A549 (cell line): Measurements from ENCODE around the gene THRA. TPM values are rescaled to one million over a fixed set of nuclear protein-coding genes. Genes with fewer than 3 reads are reported as not detected.
A peak's percentile ranks its signal among the peaks of the same experiment; 100 is the strongest.

ENCODE experiments used
- ATAC-seq, 2 experiments: fragments of 200-7000 bp in 1 of 2; fragments of >200 bp in 1 of 2; cut with Nextera tagmentation in 1 of 2; cut with Tn5 transposase in 1 of 2; 3 replicates each; pipeline versions ENCODE4 v1.8.0 to v1.9.1; 2018 to 2020; ENCODE audit warnings: mild to moderate bottlenecking in 1 of 2, moderate library complexity in 1 of 2
- CTCF ChIA-PET: fragments of 300-600 bp; sonication (Branson Sonifier 250); formaldehyde crosslinking; extraction: SDS; loops from one replicate; lab custom pipeline; 2021; ENCODE audit warnings: antibody characterized with exemption, inconsistent platforms; lab: Yijun Ruan, JAX
- POLR2A ChIA-PET: fragments of 350-600 bp; formaldehyde crosslinking; extraction: SDS; loops from one replicate; lab custom pipeline; 2021; ENCODE audit warnings: antibody characterized with exemption, inconsistent platforms; lab: Yijun Ruan, JAX
- DNase-seq, 2 experiments: peaks; one replicate each; pipeline versions ENCODE4 v3.0.0 to v3.0.0-alpha.2; 2011 to 2016; ENCODE audit warnings: low read depth in 1 of 2, low spot score in 1 of 2
- FAIRE-seq: peaks from 2 replicates; lab custom pipeline; 2011; peaks lifted over from hg19 to GRCh38; lab: Jason Lieb, UNC
- H3K27ac ChIP-seq, 2 experiments: fragments of >200 bp; sonication (Bioruptor Twin); formaldehyde crosslinking; 3 replicates each; pipeline ENCODE4 v1.5.1; 2016 to 2017
- H3K4me1 ChIP-seq: fragments of >200 bp; sonication (Bioruptor Twin); formaldehyde crosslinking; 3 replicates; pipeline ENCODE4 v1.6.1; 2016
- H3K4me2 ChIP-seq: fragments of >200 bp; sonication (Bioruptor Twin); formaldehyde crosslinking; 3 replicates; pipeline ENCODE4 v1.6.1; 2016
- H3K4me3 ChIP-seq: fragments of >200 bp; sonication (Bioruptor Twin); formaldehyde crosslinking; 3 replicates; pipeline ENCODE4 v1.5.1; 2016
- H3K9me3 ChIP-seq: fragments of >200 bp; sonication (Bioruptor Twin); formaldehyde crosslinking; 3 replicates; pipeline ENCODE4 v1.6.1; 2016
- BHLHE40 ChIP-seq: IDR thresholded peaks from 2 replicates; pipeline ENCODE4 v1.6.1; 2012; ENCODE audit warnings: low read depth, low read length, inconsistent platforms
- CEBPB ChIP-seq, 2 experiments: fragments of >200 bp in 1 of 2; sonication (Bioruptor Twin) in 1 of 2; formaldehyde crosslinking in 1 of 2; IDR thresholded peaks; 2 replicates each; pipeline ENCODE4 v1.6.1; 2012 to 2016
- CHD4 ChIP-seq: fragments of 200-600 bp; sonication (generic); IDR thresholded peaks from 2 replicates; pipeline ENCODE4 v1.6.1; 2016; ENCODE audit warnings: antibody characterized with exemption, mild to moderate bottlenecking, borderline replicate concordance
- EHMT2 ChIP-seq: fragments of 200-600 bp; sonication (generic); IDR thresholded peaks from 2 replicates; pipeline ENCODE4 v1.6.1; 2016; ENCODE audit warnings: antibody characterized with exemption, low read depth, mild to moderate bottlenecking, moderate library complexity
- EP300 ChIP-seq, 2 experiments: fragments of >200 bp; sonication (Bioruptor Twin); formaldehyde crosslinking; IDR thresholded peaks; 2 replicates in 1 of 2; 3 replicates in 1 of 2; pipeline ENCODE4 v1.6.1; 2016 to 2017
- FOSL2 ChIP-seq, 2 experiments: fragments of 450-650 bp in 1 of 2; fragments of >200 bp in 1 of 2; sonication (Bioruptor Twin) in 1 of 2; formaldehyde crosslinking; IDR thresholded peaks; 2 replicates each; pipeline versions ENCODE4 v1.5.0 to v1.6.1; 2016 to 2020; ENCODE audit warnings: mild to moderate bottlenecking in 1 of 2, moderate library complexity in 1 of 2
- FOXS1 ChIP-seq: fragments of 250-450 bp; sonication (Bioruptor Pico); IDR thresholded peaks from 2 replicates; pipeline ENCODE4 v1.5.0; 2020; ENCODE audit warnings: mild to moderate bottlenecking, moderate library complexity
- GATA3 ChIP-seq: IDR thresholded peaks from 2 replicates; pipeline ENCODE4 v1.6.1; 2012; ENCODE audit warnings: borderline replicate concordance
- HDAC2 ChIP-seq: fragments of 200-600 bp; sonication (generic); IDR thresholded peaks from 2 replicates; pipeline ENCODE4 v1.6.1; 2016
- HOXB13 ChIP-seq: fragments of 250-450 bp; sonication (Bioruptor Pico); IDR thresholded peaks from 2 replicates; pipeline ENCODE4 v1.5.0; 2020; ENCODE audit warnings: low read depth, mild to moderate bottlenecking, moderate library complexity
- JUN ChIP-seq, 2 experiments: fragments of >200 bp; sonication (Bioruptor Twin); formaldehyde crosslinking; IDR thresholded peaks; 2 replicates in 1 of 2; 3 replicates in 1 of 2; pipeline ENCODE4 v1.6.1; 2016 to 2017
- JUNB ChIP-seq: fragments of >200 bp; sonication (Bioruptor Twin); formaldehyde crosslinking; IDR thresholded peaks from 2 replicates; pipeline ENCODE4 v1.6.1; 2016
- KDM5A ChIP-seq: fragments of 200-600 bp; sonication (generic); IDR thresholded peaks from 2 replicates; pipeline ENCODE4 v1.6.1; 2016; ENCODE audit warnings: antibody characterized with exemption, mild to moderate bottlenecking
- MAFK ChIP-seq: fragments of 450-650 bp; IDR thresholded peaks from 2 replicates; pipeline ENCODE4 v1.6.1; 2014; ENCODE audit not compliant: partially characterized antibody
- MAZ ChIP-seq: fragments of 150-350 bp; IDR thresholded peaks from 2 replicates; pipeline ENCODE4 v1.6.1; 2014; ENCODE audit warnings: antibody characterized with exemption, low read depth, low read length, borderline replicate concordance
- MYC ChIP-seq: IDR thresholded peaks from 2 replicates; pipeline ENCODE4 v1.6.1; 2012; ENCODE audit warnings: mild to moderate bottlenecking, inconsistent platforms, low read length, improper control_type of control experiment, borderline replicate concordance
- NFE2L2 ChIP-seq: fragments of 150-350 bp; conservative IDR thresholded peaks from 2 replicates; pipeline ENCODE4 v1.6.1; 2014; ENCODE audit warnings: low read length
- NPAS2 ChIP-seq: fragments of 250-450 bp; sonication (Bioruptor Pico); IDR thresholded peaks from 2 replicates; pipeline ENCODE4 v1.8.0; 2022; ENCODE audit warnings: mild to moderate bottlenecking, moderate library complexity, borderline replicate concordance
- NR3C1 ChIP-seq: fragments of >200 bp; sonication (Bioruptor Twin); formaldehyde crosslinking; IDR thresholded peaks from 3 replicates; pipeline ENCODE4 v1.6.1; 2017
- PHF8 ChIP-seq: fragments of 200-600 bp; sonication (generic); IDR thresholded peaks from 2 replicates; pipeline ENCODE4 v1.6.1; 2016; ENCODE audit warnings: low read depth, mild to moderate bottlenecking, antibody characterized with exemption, moderate library complexity, borderline replicate concordance
- POLR2AphosphoS2 ChIP-seq: conservative IDR thresholded peaks from 2 replicates; pipeline ENCODE4 v1.6.1; 2012; ENCODE audit warnings: low read length, improper control_type of control experiment, inconsistent platforms
- RNF2 ChIP-seq: fragments of 200-600 bp; sonication (generic); IDR thresholded peaks from 2 replicates; pipeline ENCODE4 v1.6.1; 2016; ENCODE audit warnings: low read depth, mild to moderate bottlenecking, antibody characterized with exemption, moderate library complexity, borderline replicate concordance
- TP53 ChIP-seq: fragments of 250-450 bp; sonication (Bioruptor Pico); IDR thresholded peaks from 2 replicates; pipeline ENCODE4 v1.5.0; 2021; ENCODE audit warnings: mild to moderate bottlenecking, moderate library complexity
- ZC3H11A ChIP-seq: fragments of 450-650 bp; IDR thresholded peaks from 2 replicates; pipeline ENCODE4 v1.6.1; 2014; ENCODE audit warnings: antibody characterized with exemption, mild to moderate bottlenecking
- ZNF302 ChIP-seq: fragments of 250-450 bp; sonication (Bioruptor Pico); IDR thresholded peaks from 2 replicates; pipeline ENCODE4 v1.9.0; 2021; ENCODE audit warnings: inconsistent platforms, mild to moderate bottlenecking, moderate library complexity
- WGBS: methylation state at CpG from one replicate; pipeline ENCODE4 v1.1.6; 2017; ENCODE audit errors: missing lambda C conversion rate; 5-methylcytosine and 5-hydroxymethylcytosine counted together
- polyA plus RNA-seq, 4 experiments: library from polyadenylated mRNA; depleted of rRNA in 3 of 4; stranded (reverse); fragments of >200 nt; fragmentation: RNase III in 1 of 4; extraction: RNeasy Plus Mini Kit Qiagen cat#74134 plus additional on column Dnase treatment in 1 of 4; gene quantifications; 2 replicates in 3 of 4; 3 replicates in 1 of 4; pipeline ENCODE4 v1.2.3, GENCODE V29; 2011 to 2017
- TF ChIP-seq, protein P1 (sequence below): IDR thresholded peaks from 2 replicates; pipeline ENCODE4 v1.6.1; 2012; ENCODE audit warnings: low read depth, borderline replicate concordance
- TF ChIP-seq, protein P2 (sequence below): fragments of 150-350 bp; IDR thresholded peaks from 2 replicates; pipeline ENCODE4 v1.6.1; 2014; ENCODE audit warnings: low read depth, mild to moderate bottlenecking, low read length
- TF ChIP-seq, protein P3 (sequence below): IDR thresholded peaks from 2 replicates; pipeline ENCODE4 v1.6.1; 2012
- TF ChIP-seq, protein P4 (sequence below): fragments of >200 bp; sonication (Bioruptor Twin); formaldehyde crosslinking; IDR thresholded peaks from 2 replicates; pipeline ENCODE4 v1.6.1; 2016
- TF ChIP-seq, protein P5 (sequence below): fragments of >200 bp; sonication (Bioruptor Twin); formaldehyde crosslinking; IDR thresholded peaks from 3 replicates; pipeline ENCODE4 v1.5.1; 2016
- TF ChIP-seq, protein P6 (sequence below): IDR thresholded peaks from 2 replicates; pipeline ENCODE4 v1.6.1; 2012
- TF ChIP-seq, protein P7 (sequence below): fragments of >200 bp; sonication (Bioruptor Twin); formaldehyde crosslinking; IDR thresholded peaks from 3 replicates; pipeline ENCODE4 v1.6.1; 2016

The THRA gene
- polyA plus RNA-seq, 2 of the 4 experiments (the other 2 are of a cell fraction), result 20.1 to 22.5 TPM

DNA sequence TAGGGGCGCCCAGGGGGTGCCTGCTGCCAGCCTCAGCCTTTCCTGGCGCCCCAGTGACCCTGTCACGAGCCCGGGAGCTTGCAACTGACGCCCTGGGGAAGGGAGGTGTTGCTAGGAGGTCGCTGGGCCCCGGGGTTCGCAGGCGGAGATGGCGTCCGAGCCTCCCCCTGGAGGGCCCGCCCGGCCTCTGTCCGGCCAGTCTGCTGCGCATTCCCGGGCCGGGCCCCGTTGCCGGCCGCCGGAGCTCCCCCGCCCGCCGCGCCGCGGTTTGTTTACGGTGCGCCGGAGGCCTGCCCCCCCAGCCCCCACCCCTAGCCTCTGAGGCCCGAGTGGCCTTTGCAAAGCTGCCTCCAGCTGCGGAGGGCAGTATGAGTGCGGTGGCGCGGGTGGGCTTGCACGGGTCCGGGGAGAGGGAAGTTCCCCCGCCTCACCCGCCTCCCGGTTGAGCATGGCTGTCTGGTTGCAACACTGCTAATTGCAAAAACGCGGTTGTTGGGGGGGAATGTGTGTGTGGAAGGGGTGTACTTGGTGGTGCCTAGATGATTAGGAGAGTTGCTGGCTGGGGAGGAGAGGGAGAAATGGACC lies 514 bp downstream of the THRA start:
- H3K9me3 ChIP-seq, result no peaks in the 10 kb centered on the region
- H3K27ac ChIP-seq, result peak overlapping the region; percentile 92 to 98
- WGBS, result 6% methylated on average over 10 of the region's 42 CpGs
- FAIRE-seq (no peak), ATAC-seq (peak; percentile 57 to 74), DNase-seq (no peak)
- H3K4me2 ChIP-seq, result peak overlapping the region; percentile 97
- peak overlapping the region; percentile 98 for H3K4me3 ChIP-seq
- POLR2A ChIA-PET, result interaction anchor here (0.8 to 1.4 kb wide), 3 partner anchors 9 to 77 kb away, joined by 3 to 8 read pairs (median 5); partner anchors contain the start of genes CASC3 and MED24
- peaks cover 41% of the 10 kb centered on the region for H3K4me1 ChIP-seq
- CTCF ChIA-PET, result interaction anchor here (0.7 to 34.4 kb wide), 17 partner anchors 9 to 112 kb away, joined by 3 to 919 read pairs (median 4); partner anchors contain the start of genes MED24, MSL1 and NR1D1
- TF ChIP-seq EHMT2 (no peak), JUN (IDR thresholded peaks at IDR 0.05) (peak in 1 of 2 experiments; percentile 40; a peak in 2 of 5 replicates), EP300 (IDR thresholded peaks at IDR 0.05) (no peak), ZC3H11A (no peak), HDAC2 (no peak), HOXB13 (CRISPR knock-in tag) (no peak), MAZ (no peak), PHF8 (peak; percentile 23; the same call in 1 of the 2 replicates), JUNB (no peak), FOSL2 (IDR thresholded peaks at IDR 0.05) (no peak), FOSL2 (CRISPR knock-in tag; IDR thresholded peaks at IDR 0.05) (no peak), MAFK (no peak), RNF2 (no peak), MYC (no peak), CEBPB (IDR thresholded peaks at IDR 0.05) (peak; percentile 42 to 47; a peak in 2 of 4 replicates), TP53 (no peak), NFE2L2 (no peak), NR3C1 (no peak), GATA3 (no peak), KDM5A (no peak), NPAS2 (CRISPR knock-in tag) (no peak), BHLHE40 (no peak), ZNF302 (CRISPR knock-in tag) (no peak), POLR2AphosphoS2 (no peak), CHD4 (no peak), FOXS1 (CRISPR knock-in tag) (no peak)
- TF ChIP-seq, protein P1, sequence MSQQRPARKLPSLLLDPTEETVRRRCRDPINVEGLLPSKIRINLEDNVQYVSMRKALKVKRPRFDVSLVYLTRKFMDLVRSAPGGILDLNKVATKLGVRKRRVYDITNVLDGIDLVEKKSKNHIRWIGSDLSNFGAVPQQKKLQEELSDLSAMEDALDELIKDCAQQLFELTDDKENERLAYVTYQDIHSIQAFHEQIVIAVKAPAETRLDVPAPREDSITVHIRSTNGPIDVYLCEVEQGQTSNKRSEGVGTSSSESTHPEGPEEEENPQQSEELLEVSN, result 0 out of 2 replicates have a peak, but pooled peaks have one; percentile 25
- TF ChIP-seq, protein P2, sequence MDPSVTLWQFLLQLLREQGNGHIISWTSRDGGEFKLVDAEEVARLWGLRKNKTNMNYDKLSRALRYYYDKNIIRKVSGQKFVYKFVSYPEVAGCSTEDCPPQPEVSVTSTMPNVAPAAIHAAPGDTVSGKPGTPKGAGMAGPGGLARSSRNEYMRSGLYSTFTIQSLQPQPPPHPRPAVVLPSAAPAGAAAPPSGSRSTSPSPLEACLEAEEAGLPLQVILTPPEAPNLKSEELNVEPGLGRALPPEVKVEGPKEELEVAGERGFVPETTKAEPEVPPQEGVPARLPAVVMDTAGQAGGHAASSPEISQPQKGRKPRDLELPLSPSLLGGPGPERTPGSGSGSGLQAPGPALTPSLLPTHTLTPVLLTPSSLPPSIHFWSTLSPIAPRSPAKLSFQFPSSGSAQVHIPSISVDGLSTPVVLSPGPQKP, result no peak
- TF ChIP-seq, protein P3, sequence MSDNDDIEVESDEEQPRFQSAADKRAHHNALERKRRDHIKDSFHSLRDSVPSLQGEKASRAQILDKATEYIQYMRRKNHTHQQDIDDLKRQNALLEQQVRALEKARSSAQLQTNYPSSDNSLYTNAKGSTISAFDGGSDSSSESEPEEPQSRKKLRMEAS, result peak; percentile 43; the same call in 1 of the 2 replicates
- TF ChIP-seq, protein P4, sequence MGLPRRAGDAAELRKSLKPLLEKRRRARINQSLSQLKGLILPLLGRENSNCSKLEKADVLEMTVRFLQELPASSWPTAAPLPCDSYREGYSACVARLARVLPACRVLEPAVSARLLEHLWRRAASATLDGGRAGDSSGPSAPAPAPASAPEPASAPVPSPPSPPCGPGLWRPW, result no peak
- TF ChIP-seq, protein P5, sequence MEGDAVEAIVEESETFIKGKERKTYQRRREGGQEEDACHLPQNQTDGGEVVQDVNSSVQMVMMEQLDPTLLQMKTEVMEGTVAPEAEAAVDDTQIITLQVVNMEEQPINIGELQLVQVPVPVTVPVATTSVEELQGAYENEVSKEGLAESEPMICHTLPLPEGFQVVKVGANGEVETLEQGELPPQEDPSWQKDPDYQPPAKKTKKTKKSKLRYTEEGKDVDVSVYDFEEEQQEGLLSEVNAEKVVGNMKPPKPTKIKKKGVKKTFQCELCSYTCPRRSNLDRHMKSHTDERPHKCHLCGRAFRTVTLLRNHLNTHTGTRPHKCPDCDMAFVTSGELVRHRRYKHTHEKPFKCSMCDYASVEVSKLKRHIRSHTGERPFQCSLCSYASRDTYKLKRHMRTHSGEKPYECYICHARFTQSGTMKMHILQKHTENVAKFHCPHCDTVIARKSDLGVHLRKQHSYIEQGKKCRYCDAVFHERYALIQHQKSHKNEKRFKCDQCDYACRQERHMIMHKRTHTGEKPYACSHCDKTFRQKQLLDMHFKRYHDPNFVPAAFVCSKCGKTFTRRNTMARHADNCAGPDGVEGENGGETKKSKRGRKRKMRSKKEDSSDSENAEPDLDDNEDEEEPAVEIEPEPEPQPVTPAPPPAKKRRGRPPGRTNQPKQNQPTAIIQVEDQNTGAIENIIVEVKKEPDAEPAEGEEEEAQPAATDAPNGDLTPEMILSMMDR, result no peak
- TF ChIP-seq, protein P6, sequence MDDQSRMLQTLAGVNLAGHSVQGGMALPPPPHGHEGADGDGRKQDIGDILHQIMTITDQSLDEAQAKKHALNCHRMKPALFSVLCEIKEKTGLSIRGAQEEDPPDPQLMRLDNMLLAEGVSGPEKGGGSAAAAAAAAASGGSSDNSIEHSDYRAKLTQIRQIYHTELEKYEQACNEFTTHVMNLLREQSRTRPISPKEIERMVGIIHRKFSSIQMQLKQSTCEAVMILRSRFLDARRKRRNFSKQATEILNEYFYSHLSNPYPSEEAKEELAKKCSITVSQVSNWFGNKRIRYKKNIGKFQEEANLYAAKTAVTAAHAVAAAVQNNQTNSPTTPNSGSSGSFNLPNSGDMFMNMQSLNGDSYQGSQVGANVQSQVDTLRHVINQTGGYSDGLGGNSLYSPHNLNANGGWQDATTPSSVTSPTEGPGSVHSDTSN, result no peak
- TF ChIP-seq, protein P7, sequence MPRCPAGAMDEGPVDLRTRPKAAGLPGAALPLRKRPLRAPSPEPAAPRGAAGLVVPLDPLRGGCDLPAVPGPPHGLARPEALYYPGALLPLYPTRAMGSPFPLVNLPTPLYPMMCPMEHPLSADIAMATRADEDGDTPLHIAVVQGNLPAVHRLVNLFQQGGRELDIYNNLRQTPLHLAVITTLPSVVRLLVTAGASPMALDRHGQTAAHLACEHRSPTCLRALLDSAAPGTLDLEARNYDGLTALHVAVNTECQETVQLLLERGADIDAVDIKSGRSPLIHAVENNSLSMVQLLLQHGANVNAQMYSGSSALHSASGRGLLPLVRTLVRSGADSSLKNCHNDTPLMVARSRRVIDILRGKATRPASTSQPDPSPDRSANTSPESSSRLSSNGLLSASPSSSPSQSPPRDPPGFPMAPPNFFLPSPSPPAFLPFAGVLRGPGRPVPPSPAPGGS, result no peak
